Stimulated activated naive CD4-positive, alpha-beta T cell treated with Interleukin-2 at 50 U/mL for 16 hours (primary cell): ENCODE measurements around the gene EPHB1.

Experiments used
- DNase-seq: peaks from one replicate; lab custom pipeline; 2025; lab: John Stamatoyannopoulos, UW

EPHB1 gene

DNA sequence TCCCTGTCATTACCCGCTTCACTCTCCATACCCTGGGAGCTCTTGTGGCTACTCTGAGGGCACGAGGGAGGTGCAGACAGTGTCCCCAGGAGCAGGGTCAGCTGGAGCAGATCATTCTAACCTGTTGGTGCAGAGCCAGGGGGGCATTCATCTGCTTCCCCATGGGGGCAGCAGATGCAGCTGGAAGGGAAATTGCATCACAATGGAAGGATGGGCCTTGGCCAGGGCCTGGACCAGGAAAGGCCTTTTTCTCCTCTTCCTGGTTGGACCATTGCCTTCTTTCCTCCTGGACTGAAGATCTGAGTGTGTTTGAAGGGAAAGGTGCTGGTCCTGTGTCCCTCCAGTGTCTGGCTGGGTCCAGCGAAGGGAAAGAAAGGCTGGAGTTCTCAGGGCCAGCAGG lies 55.7 kb downstream of the EPHB1 start:
- DNase-seq, result no peak

DNA sequence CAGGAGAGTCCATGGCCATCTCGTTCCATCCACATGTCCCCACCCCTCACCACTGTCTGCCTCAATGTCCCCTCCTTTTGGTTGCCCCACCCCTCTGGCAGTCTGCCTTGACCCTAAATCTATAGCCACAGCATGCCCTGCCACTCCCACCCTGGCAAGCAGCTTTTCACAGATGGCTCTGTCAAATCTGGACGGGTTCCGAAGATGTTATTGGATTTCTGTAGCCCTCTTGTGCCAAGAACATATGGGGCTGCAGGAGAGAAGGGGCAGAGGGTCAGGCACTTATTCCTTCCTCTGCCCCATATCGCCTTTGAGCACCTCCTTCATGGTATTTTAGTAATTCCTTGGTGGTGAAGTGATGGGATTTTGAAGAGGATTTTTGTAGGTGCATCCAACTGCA lies 57.1 kb downstream of the EPHB1 start:
- DNase-seq, result no peak

DNA sequence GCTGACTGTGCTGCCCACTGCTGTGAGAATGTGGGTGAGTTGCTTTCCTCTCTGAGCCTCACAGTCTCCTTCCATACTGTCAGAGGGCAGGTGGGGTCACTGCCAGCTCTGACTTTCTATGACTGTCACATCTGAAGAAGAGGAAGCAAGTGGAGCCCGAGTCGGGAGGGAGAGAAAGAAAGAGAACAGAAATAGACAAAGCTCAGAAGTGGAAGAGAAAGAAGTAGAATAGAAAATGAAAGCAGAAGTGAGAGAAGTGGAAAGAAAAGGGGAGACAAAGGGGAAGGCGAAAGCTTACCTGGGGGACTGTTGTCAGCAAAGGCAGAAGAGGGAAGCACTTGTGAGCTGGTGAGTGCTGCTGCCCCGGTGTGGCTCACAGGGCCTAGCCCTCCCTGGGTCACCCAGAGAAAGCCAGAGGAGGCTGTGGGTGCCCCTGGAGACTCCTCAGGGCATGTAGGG lies 57.9 kb downstream of the EPHB1 start:
- no peak for DNase-seq

DNA sequence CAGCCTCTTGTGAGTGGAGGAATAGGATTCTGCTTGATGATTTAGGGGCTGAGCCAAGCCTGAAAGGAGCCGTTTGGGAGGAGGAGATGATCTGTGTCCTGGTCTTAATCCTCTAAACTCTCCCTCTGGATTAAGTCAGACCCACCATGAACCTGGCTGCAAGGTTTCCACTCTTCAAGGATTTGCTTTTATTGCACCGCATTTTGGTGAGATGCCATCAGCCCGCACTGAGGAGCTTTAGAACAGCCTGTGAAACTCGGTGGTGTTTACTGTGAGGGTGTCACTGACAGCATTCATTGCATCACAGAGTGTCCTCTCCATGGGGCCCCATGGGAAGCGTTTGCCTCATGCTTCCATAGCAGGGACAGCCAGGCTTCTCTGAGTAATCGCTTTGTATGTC lies 59.2 kb downstream of the EPHB1 start:
- no peak for DNase-seq

DNA sequence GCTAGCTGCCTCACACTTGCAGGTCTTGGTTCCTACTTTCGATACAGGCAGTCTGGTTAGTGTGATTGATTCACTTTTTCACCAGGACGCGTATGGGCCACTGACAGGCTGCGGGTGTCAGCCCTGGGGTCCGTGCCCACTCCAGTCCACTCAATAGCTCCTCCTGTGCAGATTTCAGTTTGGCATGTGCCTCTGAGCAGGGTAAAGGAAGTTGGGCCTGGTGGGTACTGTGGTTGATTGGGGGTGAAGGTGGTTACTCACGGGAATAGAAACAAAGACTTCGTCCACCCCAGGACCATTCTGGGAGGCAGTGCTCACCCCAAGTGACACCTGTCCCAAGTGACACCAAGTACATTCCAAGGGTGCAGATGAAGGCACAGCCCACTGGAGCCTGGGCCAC lies 62.3 kb downstream of the EPHB1 start:
- no peak for DNase-seq

DNA sequence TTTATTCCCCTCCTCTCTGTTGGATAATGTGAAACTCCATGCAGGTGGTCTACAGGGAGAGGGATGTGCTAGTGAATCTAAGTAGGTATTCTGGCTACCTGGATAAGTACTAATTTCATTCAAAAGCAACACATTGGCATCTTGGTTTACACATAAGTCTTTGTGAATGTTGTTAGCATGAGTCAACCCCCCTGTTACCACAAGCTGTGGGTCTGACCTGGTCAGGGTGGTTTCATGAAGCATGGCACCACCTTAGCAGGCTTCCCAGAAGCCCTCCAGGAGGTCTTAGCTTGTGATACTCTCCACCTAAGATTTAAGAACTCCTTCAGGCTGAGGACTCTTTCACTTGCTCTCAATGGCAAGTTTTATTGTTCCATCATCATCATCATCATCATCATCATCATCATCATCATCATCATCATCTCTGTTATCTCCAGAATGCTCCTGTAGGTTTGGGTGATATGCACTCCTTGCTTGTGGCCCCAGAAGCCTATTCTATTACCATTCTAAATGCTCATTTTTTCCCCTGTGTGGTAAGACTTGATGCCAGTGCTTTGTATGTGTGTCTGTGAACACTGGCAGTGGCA lies 62.8 kb downstream of the EPHB1 start:
- DNase-seq, result no peak

DNA sequence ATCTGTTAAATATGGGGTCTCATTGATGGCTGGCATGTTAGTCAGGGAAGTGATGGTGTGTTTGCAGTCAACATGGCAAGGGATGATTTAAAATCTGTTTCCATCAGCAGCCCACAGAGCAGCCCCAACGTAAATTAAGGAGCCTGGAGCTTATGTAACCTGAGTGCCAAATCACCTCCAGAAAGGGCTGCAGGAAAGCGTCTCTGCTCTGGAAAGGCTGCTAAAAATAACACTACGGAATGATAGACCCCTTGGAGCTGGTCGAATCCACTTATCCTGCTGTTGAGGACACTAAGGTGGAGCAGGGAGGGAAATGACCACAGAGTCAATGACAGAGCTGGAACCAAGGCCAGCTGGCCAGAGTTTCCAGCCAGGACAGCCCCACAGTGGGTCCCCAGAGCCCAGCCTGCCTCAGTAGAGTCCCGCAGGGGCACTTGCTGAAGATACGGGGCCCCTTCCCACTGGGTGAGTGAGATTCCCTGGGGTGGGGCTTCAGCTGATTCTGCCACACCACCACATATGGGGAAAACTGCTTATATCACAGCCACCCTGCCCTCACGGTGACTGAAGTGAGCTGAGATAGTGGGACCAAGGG lies 63.5 kb downstream of the EPHB1 start:
- no peak for DNase-seq

DNA sequence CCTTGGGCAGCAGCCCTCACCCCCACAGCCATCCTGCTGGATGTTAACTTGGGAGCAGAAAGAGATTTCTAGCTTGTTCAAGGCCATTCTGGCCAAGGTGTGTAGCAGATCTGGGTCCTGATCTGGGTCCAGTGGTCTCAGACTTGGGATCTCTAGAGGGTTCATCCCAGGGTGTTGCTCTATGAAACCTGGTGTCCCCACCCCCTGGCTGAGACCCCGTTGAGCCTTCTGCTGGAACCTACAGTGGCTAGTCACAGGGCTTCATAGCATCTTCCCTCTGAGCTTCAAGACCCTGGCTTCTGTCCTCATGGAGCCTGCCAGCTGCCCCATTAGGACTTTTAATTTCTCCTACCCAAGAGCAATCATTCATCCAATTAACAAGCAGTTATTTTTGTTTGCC lies 64.3 kb downstream of the EPHB1 start:
- DNase-seq, result no peak

DNA sequence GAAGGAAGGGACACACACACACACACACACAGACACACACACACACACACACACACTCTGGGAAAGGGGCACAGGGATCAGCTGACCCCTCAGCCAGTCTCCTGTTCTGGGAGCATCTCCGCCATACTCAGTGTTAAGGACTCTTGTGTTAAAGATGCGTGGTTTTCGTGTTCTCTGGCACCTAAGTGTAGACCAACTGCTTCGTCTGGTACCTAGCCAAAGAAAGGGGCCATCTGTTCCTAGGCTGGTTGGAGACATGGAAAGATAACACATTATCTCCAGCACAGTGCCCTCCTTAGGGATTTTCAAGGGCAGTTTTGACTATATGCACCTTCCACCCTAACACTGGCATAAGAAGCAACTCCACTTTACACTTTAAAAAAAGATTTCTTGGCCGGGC lies 65.1 kb downstream of the EPHB1 start:
- DNase-seq, result no peak

DNA sequence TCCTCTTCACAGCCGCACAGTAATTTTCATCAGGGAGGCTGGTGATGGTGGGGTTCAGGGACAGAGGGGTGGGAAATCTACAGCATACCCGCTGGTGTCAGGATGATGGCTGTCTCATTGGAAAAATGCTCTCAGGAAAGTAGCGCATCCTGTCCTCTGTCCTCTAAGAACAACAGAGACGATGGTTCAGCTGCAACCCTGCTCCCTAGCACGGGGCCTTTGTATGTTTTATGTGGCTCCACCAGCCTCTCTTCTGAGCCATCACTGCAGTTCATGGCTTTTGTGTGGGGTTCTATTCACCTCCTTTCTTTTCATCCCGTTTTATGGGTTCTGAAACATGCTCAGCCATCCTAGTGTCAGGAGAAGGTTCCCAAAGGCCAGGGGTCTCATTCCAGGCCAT lies 68.9 kb downstream of the EPHB1 start:
- DNase-seq, result no peak

DNA sequence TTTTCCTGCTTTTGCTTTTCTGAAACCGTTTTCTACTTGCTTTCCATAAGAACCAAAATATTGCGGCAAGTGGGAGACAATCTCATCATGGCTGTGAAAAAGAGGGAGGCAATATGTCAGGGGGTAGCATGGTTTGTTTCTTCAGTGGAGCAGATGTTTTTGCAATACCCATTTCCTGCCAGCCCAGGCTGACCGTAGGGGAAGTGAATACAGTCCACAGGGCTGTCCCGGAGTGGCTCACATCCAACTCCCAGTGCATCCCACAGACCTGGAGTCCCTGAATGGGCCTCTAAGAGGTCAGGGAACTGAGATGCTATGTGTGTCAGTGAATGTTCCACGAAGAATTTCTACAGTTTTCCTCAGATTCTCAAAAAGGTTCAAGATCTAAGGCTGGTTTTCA lies 69.6 kb downstream of the EPHB1 start:
- no peak for DNase-seq

DNA sequence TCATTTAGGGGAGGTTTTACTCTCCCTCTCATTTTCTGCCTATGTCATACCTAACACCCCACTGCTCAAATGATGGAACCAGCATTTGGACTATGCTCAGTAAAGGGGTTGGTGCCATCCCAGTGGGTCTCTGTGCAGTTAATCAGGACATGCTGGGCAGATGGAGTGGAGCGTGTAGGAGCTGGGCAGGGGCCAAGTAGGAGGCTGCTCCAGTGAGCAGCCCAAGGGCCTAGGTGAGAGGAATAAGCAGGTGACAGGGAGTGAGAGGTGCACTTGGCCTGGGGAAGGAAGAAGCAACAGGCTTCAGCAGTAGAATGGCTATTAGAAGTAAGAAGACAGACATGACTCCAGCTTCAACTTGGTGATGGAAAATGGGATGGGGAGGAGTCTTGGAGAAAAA lies 72.2 kb downstream of the EPHB1 start:
- no peak for DNase-seq

DNA sequence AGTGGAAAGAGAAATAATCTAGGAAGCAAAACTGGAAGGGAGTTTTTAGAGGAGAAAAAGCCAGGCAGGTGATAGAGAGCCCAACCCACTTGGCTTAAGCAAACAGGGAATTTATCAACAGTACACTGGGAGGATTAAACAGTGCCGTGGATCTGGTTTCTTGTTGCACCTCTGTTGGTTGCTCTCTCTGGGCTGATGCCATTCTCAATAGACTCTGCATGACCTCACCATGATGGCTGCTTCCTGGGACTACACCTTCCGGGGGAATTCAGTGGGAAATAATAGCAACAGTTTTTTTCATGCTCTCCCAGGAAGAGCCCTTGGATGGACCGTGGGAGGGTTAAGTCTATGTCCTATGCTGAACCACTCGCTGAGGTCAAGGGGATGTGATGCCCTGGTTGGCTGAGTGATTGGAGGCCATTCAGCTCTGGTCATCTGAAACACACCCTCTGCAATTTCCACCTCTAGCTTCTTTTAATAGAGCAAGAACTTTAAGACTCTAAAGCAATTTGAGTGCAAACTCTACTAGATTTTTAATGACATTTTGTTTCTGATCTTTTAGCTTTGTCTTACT lies 74.2 kb downstream of the EPHB1 start:
- no peak for DNase-seq

DNA sequence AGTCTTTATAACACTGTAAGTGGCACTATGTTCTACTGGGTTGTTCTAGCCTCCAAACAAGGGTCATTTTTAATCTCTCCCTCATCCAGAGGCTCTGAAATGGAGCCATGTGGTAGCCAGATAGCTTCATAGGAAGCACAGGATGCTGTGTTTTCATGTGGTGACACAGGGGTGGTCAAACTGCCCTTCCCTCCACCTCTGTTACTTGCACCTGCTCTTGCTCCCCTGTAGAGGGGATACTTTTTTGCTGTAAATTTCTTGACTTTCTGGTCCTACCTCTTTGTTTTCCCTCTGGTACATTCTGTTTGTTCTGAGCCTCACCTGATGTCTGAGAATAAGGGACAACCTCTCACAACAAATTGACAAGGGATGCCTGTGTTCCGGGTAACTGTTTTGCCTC lies 76.8 kb downstream of the EPHB1 start:
- no peak for DNase-seq

DNA sequence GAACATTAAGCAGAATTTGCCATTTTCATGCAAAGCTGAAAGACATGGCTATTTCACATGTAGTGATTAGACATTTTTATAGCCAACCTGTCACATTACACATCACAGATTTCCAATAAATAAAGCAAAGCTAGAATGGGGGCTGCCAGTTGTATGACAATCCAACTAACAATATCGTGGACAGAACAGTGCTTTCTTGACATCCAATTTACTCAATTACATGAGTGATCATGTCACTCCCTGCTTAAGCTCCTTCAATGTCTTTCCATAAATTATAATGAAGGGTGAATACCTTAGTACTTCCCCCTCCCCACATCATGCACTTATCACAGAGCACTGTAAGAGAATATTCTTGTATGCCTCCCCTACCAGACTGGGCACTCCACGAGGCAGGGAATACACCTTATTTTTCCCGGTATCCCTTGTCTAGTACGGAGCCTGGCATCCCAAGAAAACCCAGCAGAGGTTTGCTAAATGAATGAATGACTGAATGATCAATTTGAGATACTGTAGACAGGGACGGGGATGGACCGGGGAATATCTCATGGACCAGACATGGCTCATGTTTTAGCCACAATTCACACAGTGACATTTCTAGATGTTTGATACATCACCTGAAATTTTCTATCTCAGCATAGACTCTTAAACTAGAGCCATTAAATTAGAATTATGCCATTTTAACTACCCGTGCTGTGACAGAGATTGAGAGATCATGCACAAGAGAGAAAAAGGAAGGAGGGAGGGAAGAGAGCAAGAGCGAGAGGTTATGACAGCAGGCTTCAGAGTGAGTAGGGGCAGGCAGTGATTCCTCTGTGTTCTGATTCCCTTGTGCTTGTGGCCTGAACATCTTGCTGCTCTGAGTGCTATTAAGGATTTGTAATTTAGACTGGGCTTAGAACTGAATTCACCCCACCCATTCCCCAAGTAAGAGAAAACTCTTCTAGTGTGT lies 77.7 kb downstream of the EPHB1 start:
- no peak for DNase-seq

DNA sequence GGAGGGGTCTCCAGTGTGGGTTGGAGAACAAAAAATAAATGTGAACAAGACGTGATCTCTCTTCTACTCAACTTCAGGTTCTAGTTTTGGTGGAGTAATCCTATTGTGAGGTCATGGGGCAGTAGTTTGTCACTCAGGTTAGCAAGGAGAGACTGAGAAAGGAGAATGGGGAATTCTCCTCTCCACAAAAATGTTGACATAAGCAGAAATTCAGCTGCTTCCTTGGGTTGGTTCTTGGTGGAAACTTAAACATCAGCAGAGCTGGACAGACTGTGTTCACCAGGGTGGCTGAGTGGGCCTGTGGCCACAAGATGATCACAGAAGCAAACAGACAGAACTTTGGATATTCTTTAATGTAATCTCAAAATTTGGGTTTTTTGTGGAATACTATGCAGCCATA lies 78.7 kb downstream of the EPHB1 start:
- no peak for DNase-seq

DNA sequence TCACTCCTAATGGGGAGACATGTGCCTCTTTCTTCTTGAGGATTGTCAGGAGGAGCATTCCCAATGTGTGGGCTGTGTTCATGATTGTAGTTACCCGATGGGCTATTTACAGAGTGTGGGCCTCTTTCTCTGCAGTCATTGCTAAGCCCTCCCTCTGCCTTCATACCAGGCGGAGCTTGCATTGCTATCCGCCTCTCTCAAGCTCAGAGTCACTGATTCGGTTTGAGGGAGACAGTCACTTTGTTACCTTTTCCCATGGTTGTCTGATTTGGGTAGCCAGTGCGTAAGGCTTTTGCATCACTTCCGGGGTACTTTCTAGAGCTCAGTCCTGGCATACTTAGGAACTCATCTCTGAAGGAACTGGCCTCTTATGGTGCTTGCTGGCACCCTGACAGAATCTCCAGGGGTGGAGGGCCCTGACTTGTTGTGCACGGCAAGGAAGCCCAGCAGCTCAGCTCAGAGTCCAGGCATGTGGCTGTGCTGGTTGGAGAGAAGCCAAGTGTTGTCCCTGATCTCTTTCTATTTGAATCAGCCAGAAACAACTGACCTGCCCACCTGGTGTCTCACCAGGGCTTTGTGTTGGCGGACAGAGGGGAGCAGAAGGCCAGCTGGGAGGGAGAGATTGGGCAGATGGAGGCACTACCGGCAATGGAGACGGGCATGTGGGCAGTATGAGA lies 79.8 kb downstream of the EPHB1 start:
- DNase-seq, result no peak

DNA sequence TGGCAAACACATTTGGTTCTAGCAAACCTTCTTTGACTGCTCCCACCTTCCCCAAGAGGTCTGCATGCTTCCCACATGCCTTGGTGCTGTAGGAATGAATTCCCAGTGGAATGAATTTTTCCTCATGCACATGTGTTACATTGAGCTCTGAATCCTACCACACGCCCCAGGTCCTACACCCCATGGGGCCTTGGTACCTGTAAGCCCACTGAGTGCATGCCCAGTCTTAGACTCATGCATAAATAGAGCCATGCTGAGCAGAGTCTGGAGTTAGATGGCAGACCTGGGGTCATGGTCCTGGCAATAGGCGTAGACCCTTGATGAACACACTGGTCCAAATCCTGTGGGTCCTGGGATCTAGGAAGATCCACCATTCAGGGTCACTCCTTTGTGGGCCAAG lies 81.8 kb downstream of the EPHB1 start:
- DNase-seq, result no peak

DNA sequence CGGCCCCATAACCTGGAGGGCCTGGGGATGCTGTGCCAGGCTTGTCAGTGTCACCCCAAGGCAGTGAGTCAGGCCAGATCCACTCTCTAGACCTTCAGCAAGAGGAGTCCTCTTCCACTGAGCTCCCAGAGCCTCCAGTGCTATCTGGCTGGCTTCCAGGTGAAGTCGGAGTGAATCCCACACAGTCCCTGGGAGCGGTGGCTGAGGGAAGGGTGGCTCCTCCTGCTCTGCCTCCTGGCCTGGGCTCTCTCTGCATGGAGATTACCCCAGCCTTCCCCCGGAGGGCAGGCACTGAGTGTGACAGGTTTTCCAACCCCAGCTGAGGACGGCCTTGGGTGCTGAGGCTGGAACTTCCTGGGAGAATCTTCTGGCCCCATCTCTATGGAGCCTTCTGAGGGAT lies 82.7 kb downstream of the EPHB1 start:
- DNase-seq, result no peak

DNA sequence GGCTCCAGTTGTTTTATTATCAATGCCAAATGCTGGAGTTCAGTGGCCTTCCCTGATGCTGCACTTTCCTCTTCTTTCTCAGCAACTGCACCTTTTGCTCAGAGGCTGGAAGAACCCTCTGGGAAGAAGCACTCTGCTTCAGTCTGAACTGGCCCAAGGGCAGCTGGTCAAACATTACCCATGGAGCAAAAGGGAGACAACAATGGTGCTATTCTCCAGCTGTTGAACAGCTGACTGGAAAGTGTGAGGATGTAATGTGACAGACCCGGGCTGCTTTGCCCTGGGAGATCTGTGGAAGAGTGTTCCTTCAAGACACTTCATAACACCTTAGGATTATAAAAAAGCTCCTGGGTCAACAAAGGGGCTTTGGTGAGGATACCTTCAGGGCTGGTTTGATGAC lies 84.9 kb downstream of the EPHB1 start:
- DNase-seq, result no peak

DNA sequence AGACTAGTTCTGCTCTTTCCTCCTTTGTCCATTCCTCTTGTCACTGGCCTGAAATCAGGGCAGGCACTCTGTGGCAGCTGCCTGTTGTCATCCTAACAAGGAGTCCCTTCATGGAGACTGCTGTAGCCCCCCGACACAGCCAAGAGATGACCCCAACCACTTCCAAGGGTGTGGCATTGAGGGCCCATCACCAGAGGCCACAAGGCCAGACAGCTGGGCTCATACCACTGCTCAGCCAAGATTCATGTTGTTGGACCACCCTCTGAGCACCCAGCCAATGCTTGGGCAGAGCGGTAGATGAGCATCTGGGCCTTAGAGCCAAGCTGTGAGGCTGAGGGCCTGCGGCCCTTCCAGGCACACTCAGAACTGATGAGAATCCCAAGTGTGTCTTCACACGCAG lies 85.4 kb downstream of the EPHB1 start:
- no peak for DNase-seq

DNA sequence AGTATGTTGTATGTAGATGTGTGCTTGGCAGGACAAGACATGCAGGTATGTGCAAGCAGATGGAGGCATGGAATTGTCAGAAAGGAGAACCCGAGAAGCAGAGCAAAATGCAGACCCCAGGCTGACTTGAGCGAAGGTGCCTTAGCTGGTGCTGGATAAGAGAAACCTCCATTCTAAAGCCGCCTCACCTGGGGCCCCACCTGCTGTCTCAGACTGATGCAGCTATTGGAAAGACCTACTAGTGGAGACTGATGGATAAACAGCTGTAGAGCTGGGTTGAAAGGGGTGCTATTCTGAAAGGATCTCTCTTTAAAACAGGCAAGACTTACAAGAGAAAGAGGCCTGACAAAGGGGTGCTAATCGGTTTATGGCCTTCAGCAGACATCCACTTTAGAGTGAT lies 86.2 kb downstream of the EPHB1 start:
- no peak for DNase-seq
